ENCODE results near the gene MED31.
"Not testable (repeated sequence)": the region's sequence is repeated elsewhere in the genome, so short reads cannot be mapped to it uniquely, and the experiment has no call there.

The MED31 gene

DNA sequence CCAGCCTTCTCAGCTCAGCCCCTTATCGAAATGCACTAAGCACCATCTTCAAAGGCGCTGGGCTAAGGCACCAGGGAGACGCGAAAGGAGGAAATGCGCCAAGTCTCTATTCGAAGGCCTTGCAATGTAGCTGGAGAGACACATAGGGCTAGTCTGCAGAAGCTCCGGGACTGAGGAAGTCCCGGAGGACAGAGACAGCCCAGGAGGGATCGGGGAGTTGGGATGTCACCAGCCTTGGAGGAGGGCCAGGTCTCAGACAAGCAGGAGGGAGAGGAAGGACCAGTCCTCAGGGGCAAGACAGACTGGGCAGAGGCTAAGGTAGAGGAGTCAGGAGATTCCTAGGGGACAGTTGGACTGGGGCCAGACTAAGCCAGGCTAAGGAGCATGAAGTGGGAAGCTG is 8.7 kb upstream of the MED31 start:
- H3K9me3 ChIP-seq: no peaks in the 10 kb centered on the region
- no peak overlapping the region for H3K27ac ChIP-seq
- TF ChIP-seq, protein P1, sequence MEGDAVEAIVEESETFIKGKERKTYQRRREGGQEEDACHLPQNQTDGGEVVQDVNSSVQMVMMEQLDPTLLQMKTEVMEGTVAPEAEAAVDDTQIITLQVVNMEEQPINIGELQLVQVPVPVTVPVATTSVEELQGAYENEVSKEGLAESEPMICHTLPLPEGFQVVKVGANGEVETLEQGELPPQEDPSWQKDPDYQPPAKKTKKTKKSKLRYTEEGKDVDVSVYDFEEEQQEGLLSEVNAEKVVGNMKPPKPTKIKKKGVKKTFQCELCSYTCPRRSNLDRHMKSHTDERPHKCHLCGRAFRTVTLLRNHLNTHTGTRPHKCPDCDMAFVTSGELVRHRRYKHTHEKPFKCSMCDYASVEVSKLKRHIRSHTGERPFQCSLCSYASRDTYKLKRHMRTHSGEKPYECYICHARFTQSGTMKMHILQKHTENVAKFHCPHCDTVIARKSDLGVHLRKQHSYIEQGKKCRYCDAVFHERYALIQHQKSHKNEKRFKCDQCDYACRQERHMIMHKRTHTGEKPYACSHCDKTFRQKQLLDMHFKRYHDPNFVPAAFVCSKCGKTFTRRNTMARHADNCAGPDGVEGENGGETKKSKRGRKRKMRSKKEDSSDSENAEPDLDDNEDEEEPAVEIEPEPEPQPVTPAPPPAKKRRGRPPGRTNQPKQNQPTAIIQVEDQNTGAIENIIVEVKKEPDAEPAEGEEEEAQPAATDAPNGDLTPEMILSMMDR (IDR thresholded peaks at IDR 0.05): no peak
- intact Hi-C loops (cut with DNase I; ENCODE audit: low total_unique reads): loop anchor here (10.0 kb wide), 1 partner anchor 345 kb away; no protein-coding TSS in a partner anchor
- no peaks in the 10 kb centered on the region for H3K4me1 ChIP-seq
- H3K4me3 ChIP-seq: no peak overlapping the region
- peaks cover 0 to 47% of the 10 kb centered on the region in 2 donors for H3K27me3 ChIP-seq
- H3K36me3 ChIP-seq: no peaks in the 10 kb centered on the region
- DNase-seq: no peak

DNA sequence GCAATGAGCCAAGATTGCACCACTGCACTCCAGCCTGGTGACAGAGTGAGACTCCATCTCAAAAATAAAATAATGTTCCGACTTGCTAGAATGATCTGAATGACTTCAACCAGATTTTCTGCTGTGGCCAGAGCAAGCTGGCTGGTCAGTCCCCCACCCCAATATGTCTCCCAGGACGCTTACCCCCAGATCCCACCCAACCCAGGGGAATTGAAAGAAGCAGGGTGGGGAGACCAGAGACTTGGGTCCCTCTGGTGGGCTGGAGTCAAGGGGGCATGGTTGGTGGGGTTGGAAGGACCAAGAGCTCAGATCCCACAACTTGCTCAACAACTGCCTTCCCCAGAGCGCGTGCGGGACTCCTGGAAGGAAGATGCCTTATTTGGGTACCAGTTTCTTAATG is 7.0 kb upstream of the MED31 start:
- H3K4me1 ChIP-seq; H3K27ac ChIP-seq; H3K4me3 ChIP-seq; H3K9me3 ChIP-seq; DNase-seq; H3K36me3 ChIP-seq; intact Hi-C loops (cut with DNase I; ENCODE audit: low total_unique reads): not testable (repeated sequence)
- H3K27me3 ChIP-seq: peaks cover 0 to 62% of the 10 kb centered on the region in 2 donors

DNA sequence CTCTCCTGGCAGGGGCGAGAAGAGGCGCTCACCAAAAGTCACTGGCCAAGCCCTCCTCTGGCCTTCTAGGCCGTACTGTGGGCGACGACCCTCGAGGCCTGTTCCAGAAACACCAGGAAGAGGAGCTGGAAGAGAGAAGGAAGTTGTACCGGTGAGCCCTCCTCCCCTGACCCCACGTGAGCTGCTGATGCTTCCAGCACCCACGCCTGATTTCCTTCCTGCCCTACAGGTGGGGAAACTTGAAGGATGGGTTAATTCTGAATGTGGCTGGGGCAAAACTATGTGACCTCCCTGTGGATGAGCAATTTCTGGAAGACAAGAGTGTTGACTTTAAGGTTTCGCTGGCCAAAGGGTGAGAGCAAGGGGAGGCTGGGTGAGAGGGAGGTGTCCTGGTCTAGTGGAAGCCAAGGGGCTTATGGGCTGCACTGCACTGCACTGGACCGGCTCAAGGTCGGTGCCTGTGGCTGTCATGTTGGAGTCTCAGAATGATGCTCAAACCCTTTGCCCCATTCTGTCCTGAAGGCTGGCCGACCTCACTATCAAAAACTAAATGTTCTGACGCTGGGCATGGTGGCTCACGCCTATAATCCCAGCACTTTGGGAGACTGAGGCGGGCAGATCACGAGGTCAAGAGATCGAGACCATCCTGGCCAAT is 6.4 kb upstream of the MED31 start:
- no peaks in the 10 kb centered on the region for H3K36me3 ChIP-seq
- TF ChIP-seq, protein P1 (IDR thresholded peaks at IDR 0.05): no peak
- intact Hi-C loops (cut with DNase I; ENCODE audit: low total_unique reads): no loop called here
- no peak overlapping the region for H3K27ac ChIP-seq
- H3K4me3 ChIP-seq: no peak overlapping the region
- peaks cover 0 to 4% (median 0%) of the 10 kb centered on the region in 3 donors for H3K9me3 ChIP-seq
- DNase-seq: no peak
- H3K27me3 ChIP-seq: peaks cover 0 to 59% of the 10 kb centered on the region in 2 donors
- peaks cover 0 to 6% (median 1%) of the 10 kb centered on the region in 4 donors for H3K4me1 ChIP-seq

DNA sequence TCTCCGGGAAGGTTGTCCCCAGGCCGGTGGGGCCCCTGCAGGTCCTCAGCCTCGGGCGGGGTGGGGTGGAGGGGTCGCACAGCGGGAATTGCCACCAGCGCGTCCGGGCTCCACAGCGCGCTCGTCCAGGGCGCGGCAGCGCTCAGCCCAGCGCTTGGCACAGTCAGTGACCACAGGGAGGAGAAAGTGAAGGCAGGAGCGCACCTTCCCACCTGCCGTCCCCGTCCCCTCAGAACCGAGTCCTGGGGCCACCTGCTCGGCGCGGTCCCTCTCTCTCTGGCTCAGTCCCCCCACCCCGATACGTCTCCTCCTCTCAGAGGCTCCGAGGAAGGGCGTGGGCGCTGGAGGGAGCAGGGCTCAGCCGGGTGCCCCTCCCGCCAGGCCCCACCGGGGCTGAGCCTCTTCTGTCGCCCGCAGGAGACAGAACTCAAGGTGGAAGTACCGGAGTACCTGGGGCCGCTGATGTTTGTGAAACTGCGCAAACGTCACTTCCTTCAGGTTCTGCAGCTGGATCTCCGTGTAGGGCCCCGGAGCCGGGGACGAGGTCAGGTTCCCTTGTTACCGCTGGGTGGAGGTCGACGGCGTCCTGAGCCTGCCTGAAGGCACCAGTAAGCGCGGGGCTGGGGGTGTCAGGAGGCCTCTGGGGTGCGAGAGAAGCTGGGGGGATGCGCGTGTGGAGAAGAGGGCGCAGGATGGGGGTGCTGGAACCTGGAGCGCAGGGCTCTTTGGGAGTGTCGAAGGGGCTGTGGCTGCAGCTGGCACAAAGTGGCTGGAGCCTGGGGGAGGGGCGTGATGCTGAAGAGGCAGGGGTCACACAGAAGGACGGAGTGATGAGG is 5.6 kb upstream of the MED31 start:
- H3K36me3 ChIP-seq; DNase-seq; H3K4me3 ChIP-seq; H3K9me3 ChIP-seq; intact Hi-C loops (cut with DNase I; ENCODE audit: low total_unique reads); H3K27ac ChIP-seq: not testable (repeated sequence)
- H3K27me3 ChIP-seq: peaks cover 0 to 56% of the 10 kb centered on the region in 2 donors
- H3K4me1 ChIP-seq: peaks cover 0 to 14% (median 5%) of the 10 kb centered on the region in 4 donors

DNA sequence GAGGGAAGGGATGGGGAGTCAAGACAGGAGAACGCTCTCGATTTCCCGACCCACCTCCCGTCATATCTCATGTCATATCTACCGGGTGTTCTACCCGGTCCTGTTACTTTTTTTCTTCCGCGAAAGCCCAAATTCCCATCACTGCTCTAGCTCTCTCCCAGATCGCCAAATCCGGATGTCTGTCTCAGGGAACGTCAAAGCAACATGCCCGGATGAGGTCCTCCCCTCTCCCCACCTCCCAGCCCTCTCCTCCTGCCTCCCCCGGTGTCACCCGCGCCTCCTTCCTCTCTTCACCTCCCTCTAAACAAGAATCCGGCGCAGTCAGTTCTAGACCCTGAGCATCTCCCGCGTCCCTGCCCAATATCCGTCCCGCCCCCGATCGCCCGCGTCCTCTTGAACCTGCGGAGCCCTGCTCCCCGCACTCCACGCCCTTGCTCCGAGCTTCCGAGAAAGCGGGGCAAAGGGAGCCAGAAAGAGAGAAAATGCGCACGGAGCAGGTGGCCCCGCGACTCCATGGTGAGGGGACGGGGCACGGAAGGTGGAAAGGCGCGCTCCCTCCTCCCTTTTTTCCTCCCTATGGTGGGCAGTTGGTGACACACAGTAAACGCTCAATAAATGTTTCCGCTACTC is 4.4 kb upstream of the MED31 start:
- H3K27ac ChIP-seq; H3K36me3 ChIP-seq; H3K9me3 ChIP-seq; DNase-seq; intact Hi-C loops (cut with DNase I; ENCODE audit: low total_unique reads); H3K4me3 ChIP-seq: not testable (repeated sequence)
- peaks cover 0 to 53% of the 10 kb centered on the region in 2 donors for H3K27me3 ChIP-seq
- peaks cover 0 to 19% (median 10%) of the 10 kb centered on the region in 4 donors for H3K4me1 ChIP-seq

DNA sequence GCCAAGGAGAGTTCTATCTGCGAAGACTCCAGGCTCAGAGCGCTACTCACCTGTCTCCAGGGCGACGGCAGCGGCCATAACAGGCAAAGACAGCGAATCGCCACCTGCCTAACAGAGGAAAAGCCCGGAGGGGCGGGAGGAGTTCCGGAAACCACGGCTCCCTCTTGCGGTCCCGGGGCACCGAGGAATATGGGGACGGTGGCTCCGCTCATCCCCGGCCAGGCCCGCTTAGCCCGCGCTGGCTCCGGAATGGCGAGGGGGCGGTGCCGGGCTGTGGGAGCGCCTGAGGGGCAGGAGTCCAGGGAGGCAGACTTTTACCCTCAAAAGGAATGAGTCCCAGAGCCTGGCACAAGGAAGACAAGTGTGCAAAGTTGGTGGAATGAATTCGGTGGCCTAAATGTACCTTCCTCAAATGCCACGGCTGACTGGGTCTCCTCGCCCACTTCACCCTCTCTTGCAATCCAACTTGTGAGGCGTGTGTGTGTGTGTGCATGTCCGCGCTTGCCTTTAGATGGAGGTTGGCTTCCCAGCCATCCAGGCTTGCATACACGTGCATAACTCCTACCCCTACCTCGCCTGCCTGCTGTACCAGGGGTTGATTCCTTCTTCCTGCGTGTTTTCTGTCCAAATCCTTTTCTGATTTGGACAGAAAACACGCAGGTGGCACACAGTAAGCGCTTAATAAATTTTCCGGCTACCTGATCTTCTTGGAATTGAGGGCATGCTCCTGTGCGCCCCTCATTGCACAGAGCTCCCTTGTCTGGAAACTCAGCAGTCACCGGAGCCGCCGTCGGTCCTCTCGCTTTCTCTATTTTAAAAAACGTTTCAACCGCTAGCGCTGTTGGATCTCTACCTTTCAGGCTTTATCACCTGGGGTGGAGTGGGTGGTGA is 3.7 kb upstream of the MED31 start:
- TF ChIP-seq, protein P1 (IDR thresholded peaks at IDR 0.05): no peak
- Histone ChIP-seq H3K4me3 (peak overlapping the region in 1 of 2 donors; percentile 8), H3K36me3 (no peaks in the 10 kb centered on the region), H3K9me3 (peaks cover 0 to 4% (median 0%) of the 10 kb centered on the region in 3 donors), H3K4me1 (peaks cover 0 to 26% (median 15%) of the 10 kb centered on the region in 4 donors), H3K27ac (no peak overlapping the region), H3K27me3 (peaks cover 0 to 45% of the 10 kb centered on the region in 2 donors)
- intact Hi-C loops (cut with DNase I; ENCODE audit: low total_unique reads): no loop called here
- DNase-seq: no peak
